Mammary epithelial cell (primary cell): ENCODE data around the gene BRCA2.

ENCODE experiments used
- CTCF ChIP-seq, 2 donors: IDR thresholded peaks in 1 of 2; conservative IDR thresholded peaks in 1 of 2; 2 replicates each; pipeline ENCODE4 v1.5.1; 2011 to 2012; ENCODE audit warnings: inconsistent platforms in 2 of 2, low read length in 2 of 2, mild to moderate bottlenecking in 2 of 2, control low read depth in 1 of 2, low read depth in 1 of 2; ENCODE audit not compliant: insufficient read depth in 1 of 2; ENCODE audit errors: extremely low read depth in 1 of 2
- EZH2 ChIP-seq: IDR thresholded peaks from 2 replicates; pipeline ENCODE4 v1.6.1; 2012; ENCODE audit warnings: low read length, inconsistent platforms, borderline replicate concordance

GRCh38 chr13:32407854-32408253 is 92.5 kb downstream of the BRCA2 start:
- TF ChIP-seq CTCF (conservative IDR thresholded peaks at IDR 0.05 in 1 of 2, IDR thresholded peaks at IDR 0.05 in 1 of 2; ENCODE audit: extremely low read depth in 1 of 2, insufficient read depth in 1 of 2, low read depth in 1 of 2, low read length in 2 of 2) = no peak
- no peak for TF ChIP-seq EZH2
